MV-4-11 (cell line): ENCODE measurements around the gene RHOBTB1.
A peak's percentile ranks its signal among the peaks of the same experiment; 100 is the strongest.

Experiments used
- DNase-seq: peaks from one replicate; lab custom pipeline; 2025; lab: John Stamatoyannopoulos, UW

The RHOBTB1 gene

GRCh38 chr10:60965696-60966095 is 21.7 kb upstream of the RHOBTB1 start:
- DNase-seq: no peak

- DNase-seq: peak; percentile 40
These were observed 20.6 kb upstream of the RHOBTB1 start for GRCh38 chr10:60964257-60965235.

GRCh38 chr10:60963441-60964256 is 19.7 kb upstream of the RHOBTB1 start:
- DNase-seq: no peak

- DNase-seq: no peak
These were observed 19.0 kb upstream of the RHOBTB1 start for GRCh38 chr10:60962946-60963345.

- DNase-seq: no peak
These were observed 16.9 kb upstream of the RHOBTB1 start for GRCh38 chr10:60960913-60961312.

- no peak for DNase-seq
These were observed 16.0 kb upstream of the RHOBTB1 start for GRCh38 chr10:60960031-60960430.

- DNase-seq: no peak
These were observed 15.1 kb upstream of the RHOBTB1 start for GRCh38 chr10:60958892-60959601.

GRCh38 chr10:60957667-60958221 is 13.8 kb upstream of the RHOBTB1 start:
- no peak for DNase-seq

GRCh38 chr10:60955957-60956425 is 12.0 kb upstream of the RHOBTB1 start:
- DNase-seq: no peak

GRCh38 chr10:60955316-60955715 is 11.3 kb upstream of the RHOBTB1 start:
- no peak for DNase-seq

GRCh38 chr10:60954035-60954434 is 10.1 kb upstream of the RHOBTB1 start:
- no peak for DNase-seq

GRCh38 chr10:60953420-60953819 is 9.4 kb upstream of the RHOBTB1 start:
- no peak for DNase-seq

- no peak for DNase-seq
These were observed 8.8 kb upstream of the RHOBTB1 start for GRCh38 chr10:60952846-60953220.

- DNase-seq: no peak
These were observed 8.3 kb upstream of the RHOBTB1 start for GRCh38 chr10:60952067-60952845.

GRCh38 chr10:60951272-60951724 is 7.3 kb upstream of the RHOBTB1 start:
- no peak for DNase-seq

- DNase-seq: no peak
These were observed 6.3 kb upstream of the RHOBTB1 start for GRCh38 chr10:60950300-60950699.

GRCh38 chr10:60948851-60949250 is 4.9 kb upstream of the RHOBTB1 start:
- no peak for DNase-seq

GRCh38 chr10:60944910-60945297 is 919 bp upstream of the RHOBTB1 start:
- no peak for DNase-seq

GRCh38 chr10:60943316-60944057 is 498 bp downstream of the RHOBTB1 start:
- no peak for DNase-seq

- peak; percentile 61 for DNase-seq
These were observed 1.1 kb downstream of the RHOBTB1 start for GRCh38 chr10:60942788-60943315.
